Measurements from ENCODE around the gene DDB1. TPM values are rescaled to one million over a fixed set of nuclear protein-coding genes. Genes with fewer than 3 reads are reported as not detected.
A peak's percentile ranks its signal among the peaks of the same experiment; 100 is the strongest.

DDB1 gene
- total and polyA plus RNA-seq, 10 of the 15 experiments (the other 5 are each of a cell fraction or from before 2014, with no cell fraction given), result 136 to 272 (median 216) TPM

- TF ChIP-seq PRDM15 (CRISPR knock-in tag; IDR thresholded peaks at IDR 0.05) (no peak), ZBTB40 (IDR thresholded peaks at IDR 0.05; ENCODE audit: borderline replicate concordance) (no peak), BMI1 (IDR thresholded peaks at IDR 0.05; ENCODE audit: borderline replicate concordance) (no peak), NFIC (IDR thresholded peaks at IDR 0.05; ENCODE audit: low read depth, low read length) (no peak), ZNF622 (IDR thresholded peaks at IDR 0.05) (no peak), LARP7 (IDR thresholded peaks at IDR 0.05) (peak; percentile 62; the same call in 1 of the 2 replicates), SMC3 (IDR thresholded peaks at IDR 0.05; ENCODE audit: borderline replicate concordance, low read length) (peak; percentile 100), CBX3 (IDR thresholded peaks at IDR 0.05; ENCODE audit: borderline replicate concordance, low read depth) (no peak), E4F1 (IDR thresholded peaks at IDR 0.05; ENCODE audit: borderline replicate concordance, partially characterized antibody) (no peak), ZNF274 (IDR thresholded peaks at IDR 0.05; ENCODE audit: insufficient read depth, insufficient read length) (no peak), STAT1 (conservative IDR thresholded peaks at IDR 0.05) (no peak), KDM1A (IDR thresholded peaks at IDR 0.05; ENCODE audit: borderline replicate concordance) (no peak), TBL1XR1 (IDR thresholded peaks at IDR 0.05; ENCODE audit: low read depth, low read length) (0 out of 2 replicates have a peak, but pooled peaks have one; percentile 35), USF2 (IDR thresholded peaks at IDR 0.05; ENCODE audit: borderline replicate concordance, low read depth, low read length) (no peak), PAX5 (IDR thresholded peaks at IDR 0.05; ENCODE audit: borderline replicate concordance, low read depth, low read length) (no peak), ELK1 (IDR thresholded peaks at IDR 0.05; ENCODE audit: low read depth, low read length) (peak; percentile 75), TCF12 (IDR thresholded peaks at IDR 0.05; ENCODE audit: low read depth, low read length) (0 out of 2 replicates have a peak, but pooled peaks have one; percentile 9)
Measured at GRCh38 chr11:61336171-61336935, 3.4 kb upstream of the DDB1 start (continued).

Data from GM12878 (cell line).